Measurements from ENCODE around the gene CKB.

- no peak for TF ChIP-seq CTCF (IDR thresholded peaks at IDR 0.05)
- no peak for TF ChIP-seq EZH2 (IDR thresholded peaks at IDR 0.05; ENCODE audit: borderline replicate concordance, insufficient read depth, low read depth, low read length, poor library complexity, severe bottlenecking)
Observed at GRCh38 chr14:103552846-103553210, 30.2 kb upstream of the CKB start.
